BLaER1 treated with 17β-estradiol and CSF1 and Interleukin-3, amounts not matched to agents 10 nM and 100 nM (cell line): ENCODE measurements around the gene TSC22D4.

Experiments used
- H3K27ac ChIP-seq, 11 experiments: shearing (Covaris generic); formaldehyde crosslinking; 2 replicates each; pipeline ENCODE4 v1.8.1; 2022
- H3K27me3 ChIP-seq, 11 experiments: shearing (Covaris generic); formaldehyde crosslinking; 2 replicates each; pipeline ENCODE4 v1.8.1; 2022
- H3K36me3 ChIP-seq, 11 experiments: shearing (Covaris generic); formaldehyde crosslinking; 2 replicates each; pipeline ENCODE4 v1.8.1; 2022
- H3K4me1 ChIP-seq, 10 experiments: shearing (Covaris generic); formaldehyde crosslinking; 2 replicates each; pipeline ENCODE4 v1.8.1; 2022
- H3K4me2 ChIP-seq, 11 experiments: shearing (Covaris generic); formaldehyde crosslinking; 2 replicates each; pipeline ENCODE4 v1.8.1; 2022
- H3K4me3 ChIP-seq, 10 experiments: shearing (Covaris generic); formaldehyde crosslinking; 2 replicates each; pipeline ENCODE4 v1.8.1; 2022
- H3K9ac ChIP-seq, 11 experiments: shearing (Covaris generic); formaldehyde crosslinking; 2 replicates each; pipeline ENCODE4 v1.8.1; 2022
- H3K9me3 ChIP-seq, 11 experiments: shearing (Covaris generic); formaldehyde crosslinking; replicated peaks in 1 of 11; 2 replicates each; pipeline ENCODE4 v1.8.1; 2022
- H4K20me1 ChIP-seq, 11 experiments: shearing (Covaris generic); formaldehyde crosslinking; 2 replicates each; pipeline ENCODE4 v1.8.1; 2022
- Cebpa-rat ChIP-seq, 11 experiments: shearing (Covaris generic); IDR thresholded peaks; 2 replicates each; pipeline ENCODE4 v1.8.1; 2022

TSC22D4 gene

GRCh38 chr7:100432053-100432452 is 47.0 kb downstream of the TSC22D4 start:
- peaks cover 0 to 10% (median 0%) of the 10 kb centered on the region in 11 experiments; a peak in 5 of 22 replicates for H3K9me3 ChIP-seq
- H3K27me3 ChIP-seq = no peaks in the 10 kb centered on the region
- H3K4me2 ChIP-seq = peak overlapping the region; percentile 82 to 99 (median 97)
- peak overlapping the region in 9 of 11 experiments; percentile 9 to 100 (median 99); a peak in 14 of 22 replicates for H3K27ac ChIP-seq
- peak overlapping the region; percentile 94 to 100 (median 99) for H3K9ac ChIP-seq
- peaks cover 51 to 63% (median 59%) of the 10 kb centered on the region in 10 experiments for H3K4me1 ChIP-seq
- peak overlapping the region; percentile 79 to 99 (median 92); a peak in 18 of 20 replicates for H3K4me3 ChIP-seq
- H4K20me1 ChIP-seq = peaks cover 27 to 65% (median 54%) of the 10 kb centered on the region in 11 experiments; a peak in 21 of 22 replicates
- no peak for TF ChIP-seq Cebpa-rat (IDR thresholded peaks at IDR 0.05)
- peaks cover 25 to 54% (median 50%) of the 10 kb centered on the region in 11 experiments for H3K36me3 ChIP-seq

- peak overlapping the region; percentile 82 to 99 (median 97) for H3K4me2 ChIP-seq
- peaks cover 0 to 10% (median 0%) of the 10 kb centered on the region in 11 experiments; a peak in 5 of 22 replicates for H3K9me3 ChIP-seq
- H4K20me1 ChIP-seq = peaks cover 27 to 65% (median 54%) of the 10 kb centered on the region in 11 experiments; a peak in 21 of 22 replicates
- H3K27ac ChIP-seq = peak overlapping the region in 10 of 11 experiments; percentile 9 to 100 (median 99); a peak in 17 of 22 replicates
- H3K36me3 ChIP-seq = peaks cover 25 to 54% (median 50%) of the 10 kb centered on the region in 11 experiments
- peak overlapping the region; percentile 94 to 100 (median 99) for H3K9ac ChIP-seq
- H3K4me1 ChIP-seq = peaks cover 47 to 57% (median 54%) of the 10 kb centered on the region in 10 experiments
- H3K4me3 ChIP-seq = peak overlapping the region; percentile 79 to 99 (median 92)
- no peak for TF ChIP-seq Cebpa-rat (IDR thresholded peaks at IDR 0.05)
- H3K27me3 ChIP-seq = no peaks in the 10 kb centered on the region
These were observed 47.7 kb downstream of the TSC22D4 start for GRCh38 chr7:100431286-100431735.

- Histone ChIP-seq H3K4me1 (peaks cover 47 to 57% (median 54%) of the 10 kb centered on the region in 10 experiments), H3K36me3 (peaks cover 25 to 51% (median 48%) of the 10 kb centered on the region in 11 experiments), H3K9me3 (peaks cover 0 to 10% (median 0%) of the 10 kb centered on the region in 11 experiments; a peak in 5 of 22 replicates), H3K4me2 (peak overlapping the region; percentile 82 to 99 (median 97)), H4K20me1 (peaks cover 27 to 60% (median 53%) of the 10 kb centered on the region in 11 experiments; a peak in 21 of 22 replicates), H3K27me3 (no peaks in the 10 kb centered on the region), H3K4me3 (peak overlapping the region; percentile 79 to 99 (median 92)), H3K9ac (peak overlapping the region; percentile 94 to 100 (median 99)), H3K27ac (peak overlapping the region; percentile 95 to 100 (median 99))
- TF ChIP-seq Cebpa-rat (IDR thresholded peaks at IDR 0.05) = no peak
These were observed 48.3 kb downstream of the TSC22D4 start for GRCh38 chr7:100430493-100431285.

GRCh38 chr7:100429637-100430492 is 49.1 kb downstream of the TSC22D4 start, which contains the start of gene MEPCE:
Gene MEPCE, plus strand, starts transcription at chr7:100429831. Its CDS starts 188 bp downstream, at chr7:100430019.
- peak within 1 kb of the TSS; percentile 79 to 99 (median 92) for H3K4me3 ChIP-seq
- H3K27me3 ChIP-seq = no peaks in the 10 kb centered on the region
- H4K20me1 ChIP-seq = peaks cover 27 to 52% (median 45%) of the 10 kb centered on the region in 11 experiments; a peak in 21 of 22 replicates

GRCh38 chr7:100428967-100429636 is 49.9 kb downstream of the TSC22D4 start:
- peaks cover 36 to 43% (median 42%) of the 10 kb centered on the region in 10 experiments for H3K4me1 ChIP-seq
- TF ChIP-seq Cebpa-rat (IDR thresholded peaks at IDR 0.05) = no peak
- H3K36me3 ChIP-seq = peaks cover 17 to 35% (median 35%) of the 10 kb centered on the region in 11 experiments

More at GRCh38 chr7:100429637-100430492, 49.1 kb downstream of the TSC22D4 start, which contains the start of gene MEPCE:
- Histone ChIP-seq H3K4me1 (peaks cover 43 to 51% (median 49%) of the 10 kb centered on the region in 10 experiments), H3K9me3 (peaks cover 0 to 10% (median 0%) of the 10 kb centered on the region in 11 experiments; a peak in 5 of 22 replicates), H3K4me2 (peak within 1 kb of the TSS; percentile 82 to 99 (median 97)), H3K9ac (peak within 1 kb of the TSS; percentile 94 to 100 (median 99)), H3K27ac (peak within 1 kb of the TSS; percentile 95 to 100 (median 99)), H3K36me3 (peaks cover 24 to 43% (median 42%) of the 10 kb centered on the region in 11 experiments)
- no peak for TF ChIP-seq Cebpa-rat (IDR thresholded peaks at IDR 0.05)

GRCh38 chr7:100428199-100428966 is 50.6 kb downstream of the TSC22D4 start, which contains the start of gene ZCWPW1:
Gene ZCWPW1, minus strand, starts transcription at chr7:100428703. Its CDS starts 8,054 bp downstream, at chr7:100420649.
- H3K9me3 ChIP-seq = peaks cover 0 to 10% (median 0%) of the 10 kb centered on the region in 11 experiments; a peak in 5 of 22 replicates
- peak within 1 kb of the TSS; percentile 81 to 99 (median 97) for H3K4me2 ChIP-seq
- TF ChIP-seq Cebpa-rat (IDR thresholded peaks at IDR 0.05) = no peak
- H3K4me3 ChIP-seq = peak within 1 kb of the TSS; percentile 79 to 99 (median 92)
- peaks cover 29 to 36% (median 35%) of the 10 kb centered on the region in 10 experiments for H3K4me1 ChIP-seq
- H3K27me3 ChIP-seq = no peaks in the 10 kb centered on the region
- H3K27ac ChIP-seq = peak within 1 kb of the TSS; percentile 95 to 100 (median 99)
- peaks cover 27 to 37% (median 30%) of the 10 kb centered on the region in 11 experiments; a peak in 21 of 22 replicates for H4K20me1 ChIP-seq
- H3K9ac ChIP-seq = peak within 1 kb of the TSS; percentile 94 to 100 (median 99)
- H3K36me3 ChIP-seq = peaks cover 10 to 28% (median 27%) of the 10 kb centered on the region in 11 experiments

More at GRCh38 chr7:100428967-100429636, 49.9 kb downstream of the TSC22D4 start:
- H3K9me3 ChIP-seq = peaks cover 0 to 10% (median 0%) of the 10 kb centered on the region in 11 experiments; a peak in 5 of 22 replicates
- H3K4me3 ChIP-seq = peak overlapping the region; percentile 79 to 99 (median 92)
- peak overlapping the region; percentile 81 to 99 (median 97) for H3K4me2 ChIP-seq
- H3K27ac ChIP-seq = peak overlapping the region; percentile 95 to 100 (median 99)
- H3K27me3 ChIP-seq = no peaks in the 10 kb centered on the region
- peak overlapping the region; percentile 94 to 100 (median 99) for H3K9ac ChIP-seq
- H4K20me1 ChIP-seq = peaks cover 27 to 44% (median 37%) of the 10 kb centered on the region in 11 experiments; a peak in 21 of 22 replicates
